PC-9 (cell line): Measurements from ENCODE around the gene SLC38A10. TPM values are rescaled to one million over a fixed set of nuclear protein-coding genes. Genes with fewer than 3 reads are reported as not detected.

Experiments used
- BruUV-seq: library from RNA; stranded (reverse); fragments of 400-500 nt; replicated peaks from 2 replicates; lab custom pipeline; 2021; lab: Mats Ljungman, UMichigan
- CTCF ChIA-PET: fragments of 300-600 bp; sonication (Branson Sonifier 250); formaldehyde crosslinking; loops from one replicate; lab custom pipeline; 2022; ENCODE audit warnings: antibody characterized with exemption; lab: Charles Lee
- POLR2A ChIA-PET: fragments of 300-600 bp; sonication (Branson Sonifier 250); formaldehyde crosslinking; loops from one replicate; lab custom pipeline; 2022; ENCODE audit warnings: antibody characterized with exemption; ENCODE audit not compliant: unreplicated experiment; lab: Charles Lee
- DNase-seq, 2 experiments: peaks; one replicate each; pipeline versions ENCODE4 v3.0.0 to v3.0.0-alpha.2; 2015 to 2022; ENCODE audit warnings: mixed read lengths in 1 of 2
- H2AFZ ChIP-seq: fragments of 200-600 bp; sonication (generic); 2 replicates; pipeline ENCODE4 v1.8.1; 2017; ENCODE audit warnings: antibody characterized with exemption
- H3F3A ChIP-seq: fragments of 200-600 bp; sonication (generic); 2 replicates; pipeline ENCODE4 v1.8.1; 2017; ENCODE audit warnings: antibody characterized with exemption, mild to moderate bottlenecking, low read depth; ENCODE audit not compliant: insufficient read depth
- H3K27ac ChIP-seq: fragments of 200-600 bp; sonication (generic); 2 replicates; pipeline ENCODE4 v1.6.1; 2016; ENCODE audit warnings: mixed run types
- H3K27me3 ChIP-seq: fragments of 200-600 bp; sonication (generic); 2 replicates; pipeline ENCODE4 v1.6.1; 2016; ENCODE audit warnings: low read depth, mixed run types; ENCODE audit not compliant: insufficient read depth
- H3K36me3 ChIP-seq: fragments of 200-600 bp; sonication (generic); 2 replicates; pipeline ENCODE4 v1.6.1; 2016; ENCODE audit warnings: low read depth, mixed run types
- H3K4me1 ChIP-seq: fragments of 200-600 bp; sonication (generic); replicated peaks from 2 replicates; pipeline ENCODE4 v1.6.1; 2016; ENCODE audit warnings: mixed run types; ENCODE audit not compliant: insufficient read depth
- H3K4me2 ChIP-seq: fragments of 200-600 bp; sonication (generic); 2 replicates; pipeline ENCODE4 v1.6.1; 2017; ENCODE audit warnings: mixed run types
- H3K4me3 ChIP-seq: fragments of 200-600 bp; sonication (generic); 2 replicates; pipeline ENCODE4 v1.6.1; 2016; ENCODE audit warnings: mixed run types
- H3K79me2 ChIP-seq: fragments of 200-600 bp; sonication (generic); 2 replicates; pipeline ENCODE4 v1.6.1; 2017; ENCODE audit warnings: low read depth, mixed run types
- H3K9me2 ChIP-seq: fragments of 200-600 bp; sonication (generic); 2 replicates; pipeline ENCODE4 v1.8.1; 2017; ENCODE audit warnings: mild to moderate bottlenecking; ENCODE audit not compliant: insufficient read depth
- H3K9me3 ChIP-seq: fragments of 200-600 bp; sonication (generic); 2 replicates; pipeline ENCODE4 v1.8.1; 2016; ENCODE audit warnings: low read depth; ENCODE audit not compliant: insufficient read depth
- H4K20me1 ChIP-seq: fragments of 200-600 bp; sonication (generic); 2 replicates; pipeline ENCODE4 v1.8.1; 2017; ENCODE audit not compliant: insufficient read depth
- CTCF ChIP-seq: fragments of 200-600 bp; sonication (generic); conservative IDR thresholded peaks from 2 replicates; pipeline ENCODE4 v1.6.1; 2017; ENCODE audit warnings: mixed run types, antibody characterized with exemption, mild to moderate bottlenecking, moderate library complexity
- EZH2 ChIP-seq: fragments of 200-600 bp; sonication (generic); IDR thresholded peaks from 2 replicates; pipeline ENCODE4 v1.8.0; 2017; ENCODE audit warnings: antibody characterized with exemption, low read depth
- intact Hi-C: fragments of 100-400 bp; cut with micrococcal nuclease; formaldehyde crosslinking; loops from one replicate; pipeline ENCODE4 v1.10.0; 2022; ENCODE audit not compliant: unreplicated experiment
- total RNA-seq: library from RNA; stranded (reverse); gene quantifications from 2 replicates; pipeline ENCODE4 v1.2.3, GENCODE V29; 2021

SLC38A10 gene
- total RNA-seq, 1 experiment from 2014 or later, result 127 TPM

- TF ChIP-seq CTCF (no peak), EZH2 (no peak)
- POLR2A ChIA-PET, result no interaction called here
- H4K20me1 ChIP-seq, result no peaks in the 10 kb centered on the region; the same call in 1 of the 2 replicates
Observed at GRCh38 chr17:81259058-81259605, 36.0 kb downstream of the SLC38A10 start.

GRCh38 chr17:81258292-81258691, 36.8 kb downstream of the SLC38A10 start:
- intact Hi-C loops, result no loop called here
- Histone ChIP-seq H4K20me1 (no peaks in the 10 kb centered on the region; the same call in 1 of the 2 replicates), H3K36me3 (no peaks in the 10 kb centered on the region), H3F3A (no peaks in the 10 kb centered on the region; the same call in 1 of the 2 replicates), H3K4me3 (no peak overlapping the region), H3K9me2 (no peaks in the 10 kb centered on the region), H3K9me3 (no peaks in the 10 kb centered on the region), H3K4me2 (no peak overlapping the region), H3K4me1 (no peaks in the 10 kb centered on the region), H3K79me2 (no peaks in the 10 kb centered on the region), H3K27me3 (no peaks in the 10 kb centered on the region), H3K27ac (no peak overlapping the region), H2AFZ (no peak overlapping the region)
- DNase-seq, result no peak
- ChIA-PET POLR2A (no interaction called here), CTCF (no interaction called here)
- no peak for TF ChIP-seq CTCF
- no peak for TF ChIP-seq EZH2
- BruUV-seq, result no TSS peak

More at GRCh38 chr17:81259058-81259605, 36.0 kb downstream of the SLC38A10 start:
- Histone ChIP-seq H3K36me3 (no peaks in the 10 kb centered on the region), H3K4me1 (no peaks in the 10 kb centered on the region), H3K4me3 (no peak overlapping the region), H2AFZ (no peak overlapping the region), H3K79me2 (no peaks in the 10 kb centered on the region), H3K27me3 (no peaks in the 10 kb centered on the region), H3F3A (no peaks in the 10 kb centered on the region; the same call in 1 of the 2 replicates), H3K4me2 (no peak overlapping the region), H3K9me3 (no peaks in the 10 kb centered on the region), H3K9me2 (no peaks in the 10 kb centered on the region), H3K27ac (no peak overlapping the region)
- DNase-seq, result no peak
- CTCF ChIA-PET, result no interaction called here
- no TSS peak for BruUV-seq
- intact Hi-C loops, result no loop called here

- Histone ChIP-seq H4K20me1 (no peaks in the 10 kb centered on the region; the same call in 1 of the 2 replicates), H3K27ac (no peak overlapping the region), H3K4me2 (no peak overlapping the region), H3F3A (no peaks in the 10 kb centered on the region; the same call in 1 of the 2 replicates), H2AFZ (no peak overlapping the region), H3K9me3 (no peaks in the 10 kb centered on the region), H3K9me2 (no peaks in the 10 kb centered on the region), H3K79me2 (no peaks in the 10 kb centered on the region), H3K36me3 (no peaks in the 10 kb centered on the region), H3K4me3 (no peak overlapping the region), H3K27me3 (no peaks in the 10 kb centered on the region), H3K4me1 (no peaks in the 10 kb centered on the region)
- POLR2A ChIA-PET, result no interaction called here
- intact Hi-C loops, result no loop called here
- DNase-seq, result no peak
- no TSS peak for BruUV-seq
- TF ChIP-seq CTCF (no peak), EZH2 (no peak)
- CTCF ChIA-PET, result interaction anchor here (0.7 kb wide), 1 partner anchor 227 kb away, joined by 3 read pairs; no protein-coding TSS in a partner anchor
Observed at GRCh38 chr17:81257533-81257932, 37.6 kb downstream of the SLC38A10 start.
